Left ventricle myocardium inferior (tissue), 1 donor: ENCODE measurements around the gene CYP2A13. TPM values are rescaled to one million over a fixed set of nuclear protein-coding genes. Genes with fewer than 3 reads are reported as not detected.
"Not testable (repeated sequence)": the region's sequence is repeated elsewhere in the genome, so short reads cannot be mapped to it uniquely, and the experiment has no call there.

Source experiments
- DNase-seq: peaks from one replicate; pipeline ENCODE4 v3.0.0-alpha.2; 2020
- H3K27ac ChIP-seq: fragments of 200-600 bp; replicated peaks from 2 replicates; pipeline ENCODE4 v1.8.0; 2021
- H3K27me3 ChIP-seq: fragments of 200-600 bp; 2 replicates; pipeline ENCODE4 v1.8.0; 2021; ENCODE audit warnings: low read depth
- H3K36me3 ChIP-seq: fragments of 200-600 bp; 2 replicates; pipeline ENCODE4 v1.8.0; 2021
- H3K4me1 ChIP-seq: fragments of 200-600 bp; 2 replicates; pipeline ENCODE4 v1.8.0; 2021
- H3K4me3 ChIP-seq: fragments of 200-600 bp; 2 replicates; pipeline ENCODE4 v1.8.0; 2021; ENCODE audit warnings: mild to moderate bottlenecking, moderate library complexity
- H3K9me3 ChIP-seq: fragments of 200-600 bp; replicated peaks from 2 replicates; pipeline ENCODE4 v1.8.0; 2021
- CTCF ChIP-seq: fragments of 200-600 bp; IDR thresholded peaks from 2 replicates; pipeline ENCODE4 v1.8.0; 2021; ENCODE audit warnings: antibody characterized with exemption, mild to moderate bottlenecking, borderline replicate concordance
- intact Hi-C: fragments of 100-400 bp; cut with micrococcal nuclease; formaldehyde crosslinking; loops from one replicate; pipeline ENCODE4 v1.11.0; 2022
- long read RNA-seq: library from polyadenylated mRNA; unstranded; transcript quantifications from one replicate; pipeline ENCODE4 v2.0.0, GENCODE V29; 2021
- total RNA-seq: library from RNA; stranded (reverse); fragmentation: NEBNext Ultra II Directional; extraction: Animal tissue kit (Norgen Biotek cat#: 25700); gene quantifications from one replicate; pipeline ENCODE4 v1.2.1, GENCODE V29; 2021
- donor health status: DM: no; HTN: yes; CAD: no; lungs with severe emphysema.

Gene CYP2A13
- total RNA-seq, result not detected
- long read RNA-seq, result 0 reads

GRCh38 chr19:41088151-41088550 lies at the start of gene CYP2A13:
TSS of gene CYP2A13 (plus strand) at chr19:41088451. CDS start at chr19:41088472, 21 bp downstream.
- no peak for TF ChIP-seq CTCF
- intact Hi-C loops, result no loop called here
- Histone ChIP-seq H3K36me3 (no peaks in the 10 kb centered on the region), H3K27me3 (peaks cover 84% of the 10 kb centered on the region), H3K4me3 (no peak within 1 kb of the TSS), H3K9me3 (no peaks in the 10 kb centered on the region), H3K27ac (no peak within 1 kb of the TSS), H3K4me1 (no peaks in the 10 kb centered on the region)
- DNase-seq, result no peak

- no peak for DNase-seq
- intact Hi-C loops, result no loop called here
- Histone ChIP-seq H3K4me1 (no peaks in the 10 kb centered on the region), H3K27ac (no peak overlapping the region), H3K27me3 (peaks cover 11% of the 10 kb centered on the region), H3K4me3 (no peak overlapping the region), H3K9me3 (peaks cover 6% of the 10 kb centered on the region), H3K36me3 (no peaks in the 10 kb centered on the region)
- no peak for TF ChIP-seq CTCF
These were observed 48.4 kb upstream of the CYP2A13 start for GRCh38 chr19:41039806-41040205.

- H3K27ac ChIP-seq, H3K9me3 ChIP-seq, H3K4me1 ChIP-seq, H3K36me3 ChIP-seq, H3K4me3 ChIP-seq, intact Hi-C loops, DNase-seq: not testable (repeated sequence)
- peaks cover 31% of the 10 kb centered on the region for H3K27me3 ChIP-seq
These were observed 43.2 kb upstream of the CYP2A13 start for GRCh38 chr19:41045095-41045494.

- H3K36me3 ChIP-seq, result no peaks in the 10 kb centered on the region
- no peak overlapping the region for H3K4me3 ChIP-seq
- intact Hi-C loops, result no loop called here
- no peaks in the 10 kb centered on the region for H3K9me3 ChIP-seq
- TF ChIP-seq CTCF, result no peak
- peaks cover 72% of the 10 kb centered on the region for H3K27me3 ChIP-seq
- no peaks in the 10 kb centered on the region for H3K4me1 ChIP-seq
- DNase-seq, result no peak
- H3K27ac ChIP-seq, result no peak overlapping the region
These were observed 37.8 kb upstream of the CYP2A13 start for GRCh38 chr19:41050426-41050825.

GRCh38 chr19:41052162-41052561 lies 36.1 kb upstream of the CYP2A13 start:
- H3K36me3 ChIP-seq, intact Hi-C loops, H3K4me1 ChIP-seq, H3K4me3 ChIP-seq, H3K27ac ChIP-seq, DNase-seq, H3K9me3 ChIP-seq: not testable (repeated sequence)
- peaks cover 78% of the 10 kb centered on the region for H3K27me3 ChIP-seq

- H3K4me1 ChIP-seq, DNase-seq, H3K27ac ChIP-seq, H3K36me3 ChIP-seq, H3K4me3 ChIP-seq, intact Hi-C loops, H3K9me3 ChIP-seq: not testable (repeated sequence)
- peaks cover 80% of the 10 kb centered on the region for H3K27me3 ChIP-seq
These were observed 34.9 kb upstream of the CYP2A13 start for GRCh38 chr19:41053331-41053730.

- DNase-seq, result no peak
- H3K27ac ChIP-seq, result no peak overlapping the region
- no peak overlapping the region for H3K4me3 ChIP-seq
- no peaks in the 10 kb centered on the region for H3K36me3 ChIP-seq
- intact Hi-C loops, result no loop called here
- H3K9me3 ChIP-seq, result no peaks in the 10 kb centered on the region
- H3K4me1 ChIP-seq, result no peaks in the 10 kb centered on the region
- H3K27me3 ChIP-seq, result peaks cover 60% of the 10 kb centered on the region
- TF ChIP-seq CTCF, result no peak
These were observed 23.2 kb upstream of the CYP2A13 start for GRCh38 chr19:41064974-41065569.
